OCI-LY1 (cell line): ENCODE data around the gene FANCC.

Experiments
- CTCF ChIP-seq: fragments of 200-600 bp; sonication (generic), shearing (Covaris generic); IDR thresholded peaks from 2 replicates; pipeline ENCODE4 v1.5.1; 2017; ENCODE audit warnings: mild to moderate bottlenecking, antibody characterized with exemption, low read length, moderate library complexity, mixed read lengths
- EZH2 ChIP-seq: fragments of 200-600 bp; sonication (generic), shearing (Covaris generic); IDR thresholded peaks from 2 replicates; pipeline ENCODE4 v1.8.0; 2017; ENCODE audit warnings: borderline replicate concordance, mixed run types, mild to moderate bottlenecking, antibody characterized with exemption, low read length, moderate library complexity, mixed read lengths

GRCh38 chr9:95190413-95190812 is 127.1 kb downstream of the FANCC start:
- TF ChIP-seq CTCF (no peak), EZH2 (no peak)
